RWPE2 (cell line): ENCODE data around the gene FIG4.

ENCODE experiments used
- ATAC-seq: fragments of 200-7000 bp; cut with Tn5 transposase; 3 replicates; pipeline ENCODE4 v1.9.1; 2021; ENCODE audit warnings: low read depth
- DNase-seq: peaks from one replicate; pipeline ENCODE4 v3.0.0-alpha.2; 2020; ENCODE audit warnings: low spot score
- H3K27ac ChIP-seq: fragments of 450-650 bp; 2 replicates; pipeline ENCODE4 v1.5.1; 2017; ENCODE audit warnings: mild to moderate bottlenecking; ENCODE audit not compliant: poor library complexity, severe bottlenecking
- H3K27me3 ChIP-seq: fragments of 250-450 bp; sonication (Bioruptor Pico); 2 replicates; pipeline ENCODE4 v1.5.1; 2021; ENCODE audit warnings: mild to moderate bottlenecking, moderate library complexity; ENCODE audit not compliant: insufficient read depth, poor library complexity, severe bottlenecking
- H3K36me3 ChIP-seq: fragments of 250-450 bp; sonication (Bioruptor Pico); 2 replicates; pipeline ENCODE4 v1.5.1; 2020; ENCODE audit warnings: low read depth, mild to moderate bottlenecking, moderate library complexity
- H3K4me1 ChIP-seq: fragments of 250-450 bp; sonication (Bioruptor Pico); 2 replicates; pipeline ENCODE4 v1.5.1; 2021; ENCODE audit warnings: mild to moderate bottlenecking, moderate library complexity; ENCODE audit not compliant: insufficient read depth, poor library complexity, severe bottlenecking
- H3K4me3 ChIP-seq: fragments of 250-450 bp; sonication (Bioruptor Pico); 2 replicates; pipeline ENCODE4 v1.5.1; 2021; ENCODE audit warnings: mild to moderate bottlenecking, moderate library complexity; ENCODE audit not compliant: severe bottlenecking
- H3K9me3 ChIP-seq: fragments of 250-450 bp; sonication (Bioruptor Pico); 2 replicates; pipeline ENCODE4 v1.5.1; 2021; ENCODE audit warnings: mild to moderate bottlenecking, moderate library complexity; ENCODE audit not compliant: severe bottlenecking
- CTCF ChIP-seq: fragments of 450-650 bp; IDR thresholded peaks from one replicate; pipeline ENCODE4 v1.5.1; 2017; ENCODE audit warnings: mild to moderate bottlenecking, moderate library complexity; ENCODE audit not compliant: poor library complexity, severe bottlenecking

FIG4 gene

GRCh38 chr6:109736273-109737025 is 45.4 kb downstream of the FIG4 start:
- Histone ChIP-seq H3K4me3 (no peak overlapping the region), H3K4me1 (no peaks in the 10 kb centered on the region), H3K9me3 (no peaks in the 10 kb centered on the region), H3K27me3 (no peaks in the 10 kb centered on the region), H3K27ac (no peak overlapping the region), H3K36me3 (no peaks in the 10 kb centered on the region; the same call in 1 of the 2 replicates)
- no peak for ATAC-seq
- TF ChIP-seq CTCF = no peak
- no peak for DNase-seq

- Histone ChIP-seq H3K27ac (no peak overlapping the region), H3K4me3 (no peak overlapping the region), H3K9me3 (no peaks in the 10 kb centered on the region), H3K36me3 (no peaks in the 10 kb centered on the region; the same call in 1 of the 2 replicates), H3K4me1 (no peaks in the 10 kb centered on the region), H3K27me3 (no peaks in the 10 kb centered on the region)
- no peak for ATAC-seq
- TF ChIP-seq CTCF = no peak
- no peak for DNase-seq
Observed at GRCh38 chr6:109738255-109738654, 47.2 kb downstream of the FIG4 start.

GRCh38 chr6:109738667-109739066 is 47.6 kb downstream of the FIG4 start:
- H3K4me1 ChIP-seq = no peaks in the 10 kb centered on the region
- no peak for DNase-seq
- H3K4me3 ChIP-seq = no peak overlapping the region
- H3K27me3 ChIP-seq = no peaks in the 10 kb centered on the region
- no peak for TF ChIP-seq CTCF
- no peaks in the 10 kb centered on the region; the same call in 1 of the 2 replicates for H3K36me3 ChIP-seq
- H3K27ac ChIP-seq = no peak overlapping the region
- ATAC-seq = no peak
- no peaks in the 10 kb centered on the region for H3K9me3 ChIP-seq

DNA sequence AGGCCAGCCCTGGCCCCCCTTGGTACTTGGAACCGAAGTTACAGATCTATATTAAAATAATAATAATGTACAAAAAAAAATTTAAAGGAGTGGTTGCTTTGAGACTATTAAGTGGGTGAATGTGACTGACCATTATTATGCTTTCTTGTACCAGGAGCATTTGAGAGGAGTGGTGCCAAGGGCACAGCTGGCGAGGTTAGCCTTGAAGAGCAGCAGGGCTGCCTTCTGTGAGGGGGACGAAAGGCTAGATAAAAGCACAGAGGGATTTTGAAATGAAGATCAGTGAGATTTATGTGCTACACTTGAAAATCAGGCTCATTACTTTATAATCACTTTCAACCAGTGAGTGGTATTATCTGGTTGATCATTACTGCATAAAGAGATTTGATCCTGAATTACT is 48.6 kb downstream of the FIG4 start:
- H3K9me3 ChIP-seq = no peaks in the 10 kb centered on the region
- no peaks in the 10 kb centered on the region for H3K27me3 ChIP-seq
- peaks cover 3% of the 10 kb centered on the region for H3K4me1 ChIP-seq
- no peak overlapping the region for H3K27ac ChIP-seq
- no peaks in the 10 kb centered on the region; the same call in 1 of the 2 replicates for H3K36me3 ChIP-seq
- TF ChIP-seq CTCF = no peak
- ATAC-seq (no peak), DNase-seq (no peak)
- no peak overlapping the region for H3K4me3 ChIP-seq

DNA sequence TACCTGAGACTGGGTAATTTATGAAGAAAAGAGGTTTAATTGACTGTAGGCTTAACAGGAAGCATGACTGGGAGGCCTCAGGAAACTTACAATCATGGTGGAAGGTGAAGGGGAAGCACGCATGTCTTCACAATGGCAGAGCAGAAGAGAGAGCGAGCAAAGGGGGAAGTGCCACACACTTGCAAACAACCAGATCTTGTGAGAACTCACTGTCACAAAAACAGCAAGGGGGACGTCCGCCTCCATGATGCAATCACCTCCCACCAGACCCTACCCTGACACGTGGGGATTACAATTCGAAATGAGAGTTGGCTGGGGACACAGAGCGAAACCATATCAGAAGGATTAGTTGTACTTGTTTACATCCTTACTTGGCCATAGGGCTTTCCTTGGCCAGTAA is 49.7 kb downstream of the FIG4 start:
- Histone ChIP-seq H3K9me3 (no peaks in the 10 kb centered on the region), H3K36me3 (no peaks in the 10 kb centered on the region; the same call in 1 of the 2 replicates), H3K27me3 (no peaks in the 10 kb centered on the region), H3K27ac (no peak overlapping the region), H3K4me3 (no peak overlapping the region), H3K4me1 (peaks cover 3% of the 10 kb centered on the region)
- no peak for TF ChIP-seq CTCF
- no peak for DNase-seq
- no peak for ATAC-seq
